GM12864 (cell line): ENCODE results near the gene ARHGEF7.

Experiments used
- DNase-seq: peaks from one replicate; pipeline ENCODE4 v3.0.0-alpha.2; 2011; ENCODE audit warnings: low read depth
- H3K4me3 ChIP-seq: 2 replicates; pipeline ENCODE4 v1.5.1; 2011; ENCODE audit warnings: mild to moderate bottlenecking, low read depth, low read length, control low read depth
- TF ChIP-seq, protein P1 (sequence below): IDR thresholded peaks from 2 replicates; pipeline ENCODE4 v1.5.1; 2011; ENCODE audit warnings: low read depth, mild to moderate bottlenecking, moderate library complexity, low read length, control low read depth, inconsistent platforms; ENCODE audit errors: missing control alignments

Gene ARHGEF7

DNA sequence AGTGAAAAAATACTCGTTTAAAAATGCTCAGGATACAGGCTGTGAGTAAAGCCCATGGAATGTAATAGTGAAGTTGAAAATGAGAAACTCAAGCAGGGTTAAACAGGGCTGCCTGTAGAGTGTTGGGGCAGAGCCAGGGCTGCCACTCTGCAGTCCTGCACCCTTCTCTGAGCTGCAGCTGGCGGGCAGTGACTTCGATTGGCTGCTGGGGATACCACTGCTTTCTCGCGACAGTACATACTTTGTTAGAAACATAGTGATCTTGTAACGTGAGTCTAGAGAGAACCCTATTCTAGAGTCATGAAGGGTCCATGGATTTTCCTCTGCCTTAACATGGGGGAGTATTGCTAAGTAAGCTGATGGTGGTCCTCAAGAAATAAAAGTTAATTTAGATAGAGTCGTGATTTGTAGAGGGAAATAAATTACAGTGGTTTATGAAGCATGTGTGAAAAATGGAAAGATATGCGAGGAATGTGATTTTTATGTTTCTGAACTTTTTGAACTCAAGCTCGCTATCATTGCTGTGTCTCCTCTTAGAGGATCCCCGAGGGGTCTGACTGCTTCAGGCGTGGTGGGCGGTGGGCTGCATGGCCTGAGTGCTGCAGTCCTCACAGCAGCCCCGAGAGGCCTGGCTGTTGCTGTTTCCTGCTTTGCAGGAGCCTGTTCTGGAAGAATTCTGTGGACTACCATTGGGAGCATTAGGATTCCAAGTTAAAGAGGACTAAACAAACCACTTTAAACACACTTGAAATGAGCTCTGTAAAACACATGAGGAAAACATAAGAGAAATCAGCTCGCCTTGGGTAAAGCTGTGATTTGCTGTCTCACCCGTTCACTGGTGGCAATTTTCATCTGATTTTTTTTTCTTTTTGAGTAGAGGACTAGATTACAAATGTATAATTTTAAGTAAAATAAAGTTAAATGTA, 95.7 kb downstream of the ARHGEF7 start:
- no peak for DNase-seq
- no peak overlapping the region for H3K4me3 ChIP-seq
- TF ChIP-seq, protein P1, sequence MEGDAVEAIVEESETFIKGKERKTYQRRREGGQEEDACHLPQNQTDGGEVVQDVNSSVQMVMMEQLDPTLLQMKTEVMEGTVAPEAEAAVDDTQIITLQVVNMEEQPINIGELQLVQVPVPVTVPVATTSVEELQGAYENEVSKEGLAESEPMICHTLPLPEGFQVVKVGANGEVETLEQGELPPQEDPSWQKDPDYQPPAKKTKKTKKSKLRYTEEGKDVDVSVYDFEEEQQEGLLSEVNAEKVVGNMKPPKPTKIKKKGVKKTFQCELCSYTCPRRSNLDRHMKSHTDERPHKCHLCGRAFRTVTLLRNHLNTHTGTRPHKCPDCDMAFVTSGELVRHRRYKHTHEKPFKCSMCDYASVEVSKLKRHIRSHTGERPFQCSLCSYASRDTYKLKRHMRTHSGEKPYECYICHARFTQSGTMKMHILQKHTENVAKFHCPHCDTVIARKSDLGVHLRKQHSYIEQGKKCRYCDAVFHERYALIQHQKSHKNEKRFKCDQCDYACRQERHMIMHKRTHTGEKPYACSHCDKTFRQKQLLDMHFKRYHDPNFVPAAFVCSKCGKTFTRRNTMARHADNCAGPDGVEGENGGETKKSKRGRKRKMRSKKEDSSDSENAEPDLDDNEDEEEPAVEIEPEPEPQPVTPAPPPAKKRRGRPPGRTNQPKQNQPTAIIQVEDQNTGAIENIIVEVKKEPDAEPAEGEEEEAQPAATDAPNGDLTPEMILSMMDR = no peak

DNA sequence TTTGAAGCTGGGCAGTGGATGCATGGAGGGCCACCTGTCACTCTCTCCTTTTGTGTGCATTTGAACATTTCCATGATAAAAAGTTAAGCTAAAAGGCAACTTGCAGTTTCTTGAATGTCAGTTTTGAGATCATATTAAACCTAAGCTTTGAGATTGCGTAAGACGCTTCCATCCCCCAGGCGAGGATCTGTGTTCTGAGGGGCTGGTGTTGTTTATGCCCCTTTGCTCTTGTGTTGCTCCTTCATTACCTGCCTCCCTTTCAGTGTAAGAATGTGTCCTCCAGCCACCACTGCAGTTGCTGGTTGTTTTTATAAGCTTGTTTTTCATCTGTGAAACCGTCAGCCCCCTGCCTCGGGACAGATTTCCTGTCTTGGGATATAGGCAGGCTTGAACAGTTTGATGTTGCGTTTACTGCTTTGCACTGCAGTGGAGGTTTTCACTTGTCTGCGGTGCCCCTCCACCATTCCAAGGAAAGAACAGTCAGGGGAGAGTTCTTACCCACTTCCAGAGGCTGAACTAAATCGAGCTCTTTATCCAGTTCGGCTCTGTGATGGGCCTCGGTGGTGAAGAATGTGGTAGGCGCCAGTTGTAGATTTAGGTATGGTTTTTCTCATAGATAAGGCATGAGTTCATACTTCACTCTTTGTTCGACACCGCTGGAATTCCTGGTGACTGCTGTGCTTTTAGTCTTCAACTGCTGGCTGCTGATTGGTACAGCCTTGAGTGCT, 96.8 kb downstream of the ARHGEF7 start:
- DNase-seq = no peak
- TF ChIP-seq, protein P1 = no peak
- H3K4me3 ChIP-seq = no peak overlapping the region

DNA sequence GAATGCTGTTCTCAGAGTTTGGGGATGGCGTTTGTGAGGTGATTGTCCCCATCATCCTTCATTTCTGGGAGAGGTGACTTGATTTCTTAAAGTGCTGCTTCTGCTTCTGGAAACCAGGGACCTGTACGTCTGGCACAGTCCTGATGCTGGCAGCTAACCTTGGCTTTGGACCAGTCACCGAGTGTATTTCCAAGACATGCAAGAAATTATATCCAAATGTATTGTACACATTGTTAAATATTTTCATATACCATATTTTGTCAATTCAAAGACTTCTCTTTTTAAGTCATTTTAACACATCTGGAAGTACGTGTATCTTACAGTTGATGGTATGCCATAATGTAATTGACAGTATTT, 97.4 kb downstream of the ARHGEF7 start:
- no peak overlapping the region for H3K4me3 ChIP-seq
- TF ChIP-seq, protein P1 = no peak

DNA sequence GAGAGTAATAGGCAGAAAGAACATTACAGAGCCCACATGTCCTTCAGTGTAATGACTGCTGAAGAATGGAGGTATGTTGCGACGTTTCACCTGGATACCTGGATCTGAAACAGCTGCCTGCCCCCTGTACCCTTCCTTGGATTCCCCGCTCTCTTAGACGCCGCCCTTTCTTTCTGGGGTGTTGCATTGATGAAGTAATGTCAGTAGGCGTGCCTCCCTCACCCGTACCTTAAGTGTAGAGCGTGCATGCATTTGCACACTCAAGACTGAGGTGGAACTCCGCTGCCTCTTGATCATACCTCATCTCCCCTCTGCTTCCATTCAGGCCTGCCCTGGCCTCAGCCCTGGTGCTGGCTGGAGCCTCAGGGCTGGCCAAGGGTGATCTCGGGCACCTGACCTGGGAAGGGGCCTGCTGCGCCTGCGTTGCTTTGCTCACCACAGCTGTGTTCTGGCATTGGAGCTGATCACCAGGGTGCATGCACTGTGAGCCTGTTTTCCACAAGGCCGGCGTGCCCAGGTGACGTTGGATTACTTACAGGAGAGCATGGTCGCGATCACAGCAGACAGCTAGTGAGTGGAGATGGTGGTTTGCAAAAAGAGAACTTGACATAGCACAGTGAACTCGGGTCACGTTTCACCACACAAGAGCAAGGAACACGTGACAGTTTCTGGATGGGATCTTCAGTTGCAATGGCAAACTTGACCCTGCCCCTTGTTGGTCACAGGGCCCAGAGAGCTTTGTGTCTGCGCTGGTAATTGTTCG, 99.0 kb downstream of the ARHGEF7 start:
- no peak for DNase-seq
- H3K4me3 ChIP-seq = no peak overlapping the region
- TF ChIP-seq, protein P1 = no peak

More for the DNA sequence above, 97.4 kb downstream of the ARHGEF7 start:
- DNase-seq = no peak

DNA sequence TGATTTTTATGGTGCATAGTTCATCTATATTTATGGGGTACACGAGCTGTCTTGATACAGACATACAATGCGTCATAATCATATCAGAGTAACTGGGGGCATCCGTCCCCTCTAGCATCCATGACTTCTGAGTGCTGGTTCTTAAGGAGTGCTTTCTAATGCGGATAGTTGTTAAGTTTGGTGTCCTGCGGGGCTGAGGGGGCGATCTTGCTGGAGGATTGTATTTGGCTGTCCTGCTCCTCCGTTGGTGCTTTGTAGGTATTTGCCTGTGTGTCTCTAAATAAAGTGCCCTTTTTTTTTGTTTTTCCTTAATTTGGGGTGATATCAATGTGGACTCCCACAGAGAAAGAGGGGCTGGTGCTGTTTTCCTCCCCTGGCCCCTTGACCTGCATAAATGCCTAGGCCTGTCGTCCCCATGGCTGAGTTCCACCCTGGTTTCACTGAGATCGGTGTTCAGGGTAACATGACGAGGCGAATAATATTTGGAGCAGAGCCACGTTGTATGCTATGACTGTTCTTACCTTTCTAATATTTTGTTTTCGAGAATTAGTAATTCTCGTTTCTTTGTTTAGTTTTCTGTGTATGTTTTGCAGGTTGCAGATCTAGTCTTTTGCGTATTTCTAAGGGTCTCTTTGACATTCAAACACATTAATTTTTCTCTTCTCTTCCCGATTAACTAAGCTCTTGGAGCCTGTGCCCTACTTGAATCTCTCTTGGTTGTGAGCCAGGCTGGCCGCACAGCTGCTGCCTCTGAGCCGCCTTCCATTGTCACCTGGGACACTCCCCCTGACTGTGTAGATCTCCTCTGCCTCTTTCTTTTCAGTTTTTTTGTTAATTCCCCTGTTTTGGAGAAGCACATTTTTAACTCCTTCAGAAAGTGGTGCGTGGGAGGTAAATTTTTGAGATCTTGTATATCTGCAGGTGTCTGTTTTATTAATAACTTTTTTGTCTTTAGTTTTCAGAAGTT, 100.3 kb downstream of the ARHGEF7 start:
- no peak overlapping the region for H3K4me3 ChIP-seq
- DNase-seq = no peak
- TF ChIP-seq, protein P1 = no peak
